WTC11 (cell line): ENCODE measurements around the gene LPCAT3. TPM values are rescaled to one million over a fixed set of nuclear protein-coding genes. Genes with fewer than 3 reads are reported as not detected.

Experiments
- ATF1 ChIP-seq: sonication (generic); formaldehyde crosslinking; IDR thresholded peaks from 2 replicates; pipeline ENCODE4 v1.8.1; 2023; ENCODE audit warnings: mild to moderate bottlenecking, moderate library complexity, missing genetic modification reagents
- CBFB ChIP-seq: sonication (generic); formaldehyde crosslinking; IDR thresholded peaks from 2 replicates; pipeline ENCODE4 v1.8.1; 2022; ENCODE audit warnings: mild to moderate bottlenecking, low read depth, missing genetic modification reagents
- ESRRA ChIP-seq: sonication (generic); formaldehyde crosslinking; IDR thresholded peaks from 2 replicates; pipeline ENCODE4 v1.8.1; 2022; ENCODE audit warnings: mild to moderate bottlenecking, missing genetic modification reagents, borderline replicate concordance
- ETV6 ChIP-seq: sonication (generic); formaldehyde crosslinking; IDR thresholded peaks from 2 replicates; pipeline ENCODE4 v1.8.1; 2022; ENCODE audit warnings: mild to moderate bottlenecking, missing genetic modification reagents
- FOXJ3 ChIP-seq: sonication (generic); formaldehyde crosslinking; IDR thresholded peaks from 2 replicates; pipeline ENCODE4 v1.9.0; 2021; ENCODE audit warnings: missing genetic modification reagents, mild to moderate bottlenecking, borderline replicate concordance
- PRRX2 ChIP-seq: fragments of 250-450 bp; sonication (Bioruptor Pico); IDR thresholded peaks from 2 replicates; pipeline ENCODE4 v1.8.0; 2021; ENCODE audit warnings: mild to moderate bottlenecking
- SP1 ChIP-seq: sonication (generic); formaldehyde crosslinking; conservative IDR thresholded peaks from 2 replicates; pipeline ENCODE4 v1.8.1; 2022; ENCODE audit warnings: missing genetic modification reagents
- TEAD1 ChIP-seq: sonication (generic); formaldehyde crosslinking; IDR thresholded peaks from 2 replicates; pipeline ENCODE4 v1.8.0; 2022; ENCODE audit warnings: mild to moderate bottlenecking, missing genetic modification reagents
- ZNF138 ChIP-seq: sonication (generic); formaldehyde crosslinking; conservative IDR thresholded peaks from 2 replicates; pipeline ENCODE4 v1.8.1; 2022; ENCODE audit warnings: mild to moderate bottlenecking, moderate library complexity, missing genetic modification reagents
- ZNF396 ChIP-seq: fragments of 250-450 bp; sonication (Bioruptor Pico); IDR thresholded peaks from 2 replicates; pipeline ENCODE4 v1.8.0; 2021; ENCODE audit warnings: mild to moderate bottlenecking, moderate library complexity, borderline replicate concordance
- ZNF416 ChIP-seq: fragments of 250-450 bp; sonication (Bioruptor Pico); IDR thresholded peaks from 2 replicates; pipeline ENCODE4 v1.9.0; 2021; ENCODE audit warnings: mild to moderate bottlenecking, inconsistent platforms
- ZNF423 ChIP-seq: fragments of 250-450 bp; sonication (Bioruptor Pico); IDR thresholded peaks from 2 replicates; pipeline ENCODE4 v2.1.2; 2022; ENCODE audit warnings: mild to moderate bottlenecking, moderate library complexity
- ZNF671 ChIP-seq: fragments of 250-450 bp; sonication (Bioruptor Pico); IDR thresholded peaks from 2 replicates; pipeline ENCODE4 v1.8.0; 2021; ENCODE audit warnings: mild to moderate bottlenecking
- total RNA-seq: library from RNA; stranded (reverse); gene quantifications from 3 replicates; pipeline ENCODE4 v1.2.3, GENCODE V29; 2021
- TF ChIP-seq, protein P1 (sequence below): fragments of 250-450 bp; sonication (Bioruptor Pico); IDR thresholded peaks from 2 replicates; pipeline ENCODE4 v1.8.0; 2021; ENCODE audit warnings: mild to moderate bottlenecking
- TF ChIP-seq, protein P2 (sequence below): fragments of 250-450 bp; sonication (Bioruptor Pico); IDR thresholded peaks from 2 replicates; pipeline ENCODE4 v1.9.0; 2021; ENCODE audit warnings: mild to moderate bottlenecking
- TF ChIP-seq, protein P3 (sequence below): sonication (generic); formaldehyde crosslinking; IDR thresholded peaks from 2 replicates; pipeline ENCODE4 v1.8.1; 2023; ENCODE audit warnings: mild to moderate bottlenecking, moderate library complexity, missing genetic modification reagents
- TF ChIP-seq, protein P4 (sequence below): sonication (generic); formaldehyde crosslinking; IDR thresholded peaks from 2 replicates; pipeline ENCODE4 v1.8.1; 2022; ENCODE audit warnings: missing genetic modification reagents, borderline replicate concordance
- TF ChIP-seq, protein P5 (sequence below): fragments of 250-450 bp; sonication (Bioruptor Pico); IDR thresholded peaks from 2 replicates; pipeline ENCODE4 v1.9.0; 2021; ENCODE audit warnings: moderate library complexity, mild to moderate bottlenecking, inconsistent platforms, borderline replicate concordance
- TF ChIP-seq, protein P6 (sequence below): sonication (generic); formaldehyde crosslinking; IDR thresholded peaks from 2 replicates; pipeline ENCODE4 v1.8.1; 2022; ENCODE audit warnings: mild to moderate bottlenecking, moderate library complexity, missing genetic modification reagents
- TF ChIP-seq, protein P7 (sequence below): sonication (generic); formaldehyde crosslinking; IDR thresholded peaks from 2 replicates; pipeline ENCODE4 v1.8.0; 2022; ENCODE audit warnings: missing genetic modification reagents
- TF ChIP-seq, protein P8 (sequence below): sonication (generic); formaldehyde crosslinking; IDR thresholded peaks from 2 replicates; pipeline ENCODE4 v1.8.1; 2023; ENCODE audit warnings: mild to moderate bottlenecking, missing genetic modification reagents, borderline replicate concordance

Gene LPCAT3
- total RNA-seq, 1 experiment from 2014 or later: 40.0 TPM

DNA sequence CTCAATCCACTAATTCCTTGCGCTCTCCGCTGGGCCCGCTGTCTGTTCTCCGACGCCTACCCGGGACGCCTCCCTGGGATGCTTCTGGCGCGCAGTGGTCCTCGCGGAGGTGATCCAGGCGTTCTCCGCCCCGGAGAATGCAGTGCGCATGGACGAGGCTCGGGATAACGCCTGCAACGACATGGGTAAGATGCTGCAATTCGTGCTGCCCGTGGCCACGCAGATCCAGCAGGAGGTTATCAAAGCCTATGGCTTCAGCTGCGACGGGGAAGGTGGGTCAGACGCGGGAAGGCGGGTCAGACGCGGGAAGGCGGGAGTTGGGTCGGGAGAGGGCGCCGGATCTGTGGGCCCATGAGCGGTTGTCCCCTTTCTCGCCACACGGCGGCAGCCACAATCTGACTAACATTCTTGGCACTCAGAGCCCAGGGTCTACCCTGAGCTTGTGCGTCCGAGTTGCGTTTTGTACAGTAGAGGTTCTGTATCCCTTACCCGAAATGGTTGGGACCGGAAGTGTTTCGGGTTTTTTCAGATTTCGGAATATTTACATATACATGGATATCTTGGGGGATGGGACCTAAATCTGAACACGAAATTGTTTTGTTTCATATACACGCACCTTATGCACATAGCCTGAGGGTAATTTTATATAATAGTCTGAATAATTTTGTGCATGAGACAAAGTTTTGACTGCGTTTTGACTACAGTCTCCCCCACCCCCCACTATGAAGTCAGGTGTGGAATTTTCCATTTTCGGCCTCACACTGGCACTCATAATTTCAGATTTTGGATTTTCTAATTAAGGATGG is 73.7 kb downstream of the LPCAT3 start (continued):
- TF ChIP-seq, protein P1, sequence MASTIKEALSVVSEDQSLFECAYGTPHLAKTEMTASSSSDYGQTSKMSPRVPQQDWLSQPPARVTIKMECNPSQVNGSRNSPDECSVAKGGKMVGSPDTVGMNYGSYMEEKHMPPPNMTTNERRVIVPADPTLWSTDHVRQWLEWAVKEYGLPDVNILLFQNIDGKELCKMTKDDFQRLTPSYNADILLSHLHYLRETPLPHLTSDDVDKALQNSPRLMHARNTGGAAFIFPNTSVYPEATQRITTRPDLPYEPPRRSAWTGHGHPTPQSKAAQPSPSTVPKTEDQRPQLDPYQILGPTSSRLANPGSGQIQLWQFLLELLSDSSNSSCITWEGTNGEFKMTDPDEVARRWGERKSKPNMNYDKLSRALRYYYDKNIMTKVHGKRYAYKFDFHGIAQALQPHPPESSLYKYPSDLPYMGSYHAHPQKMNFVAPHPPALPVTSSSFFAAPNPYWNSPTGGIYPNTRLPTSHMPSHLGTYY (CRISPR knock-in tag): no peak
- TF ChIP-seq ZNF396 (CRISPR knock-in tag) (no peak), ETV6 (CRISPR knock-in tag) (peak; percentile 77), ZNF416 (CRISPR knock-in tag) (no peak), CBFB (CRISPR knock-in tag) (no peak), ATF1 (CRISPR knock-in tag) (no peak), ZNF423 (CRISPR knock-in tag) (no peak), ESRRA (peak; percentile 51; the same call in 1 of the 2 replicates), ZNF671 (CRISPR knock-in tag) (no peak), SP1 (CRISPR knock-in tag) (no peak), FOXJ3 (no peak), TEAD1 (CRISPR knock-in tag) (no peak), PRRX2 (CRISPR knock-in tag) (no peak), ZNF138 (CRISPR knock-in tag) (no peak)
- TF ChIP-seq, protein P2, sequence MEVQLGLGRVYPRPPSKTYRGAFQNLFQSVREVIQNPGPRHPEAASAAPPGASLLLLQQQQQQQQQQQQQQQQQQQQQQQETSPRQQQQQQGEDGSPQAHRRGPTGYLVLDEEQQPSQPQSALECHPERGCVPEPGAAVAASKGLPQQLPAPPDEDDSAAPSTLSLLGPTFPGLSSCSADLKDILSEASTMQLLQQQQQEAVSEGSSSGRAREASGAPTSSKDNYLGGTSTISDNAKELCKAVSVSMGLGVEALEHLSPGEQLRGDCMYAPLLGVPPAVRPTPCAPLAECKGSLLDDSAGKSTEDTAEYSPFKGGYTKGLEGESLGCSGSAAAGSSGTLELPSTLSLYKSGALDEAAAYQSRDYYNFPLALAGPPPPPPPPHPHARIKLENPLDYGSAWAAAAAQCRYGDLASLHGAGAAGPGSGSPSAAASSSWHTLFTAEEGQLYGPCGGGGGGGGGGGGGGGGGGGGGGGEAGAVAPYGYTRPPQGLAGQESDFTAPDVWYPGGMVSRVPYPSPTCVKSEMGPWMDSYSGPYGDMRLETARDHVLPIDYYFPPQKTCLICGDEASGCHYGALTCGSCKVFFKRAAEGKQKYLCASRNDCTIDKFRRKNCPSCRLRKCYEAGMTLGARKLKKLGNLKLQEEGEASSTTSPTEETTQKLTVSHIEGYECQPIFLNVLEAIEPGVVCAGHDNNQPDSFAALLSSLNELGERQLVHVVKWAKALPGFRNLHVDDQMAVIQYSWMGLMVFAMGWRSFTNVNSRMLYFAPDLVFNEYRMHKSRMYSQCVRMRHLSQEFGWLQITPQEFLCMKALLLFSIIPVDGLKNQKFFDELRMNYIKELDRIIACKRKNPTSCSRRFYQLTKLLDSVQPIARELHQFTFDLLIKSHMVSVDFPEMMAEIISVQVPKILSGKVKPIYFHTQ (CRISPR knock-in tag): no peak
- TF ChIP-seq, protein P3, sequence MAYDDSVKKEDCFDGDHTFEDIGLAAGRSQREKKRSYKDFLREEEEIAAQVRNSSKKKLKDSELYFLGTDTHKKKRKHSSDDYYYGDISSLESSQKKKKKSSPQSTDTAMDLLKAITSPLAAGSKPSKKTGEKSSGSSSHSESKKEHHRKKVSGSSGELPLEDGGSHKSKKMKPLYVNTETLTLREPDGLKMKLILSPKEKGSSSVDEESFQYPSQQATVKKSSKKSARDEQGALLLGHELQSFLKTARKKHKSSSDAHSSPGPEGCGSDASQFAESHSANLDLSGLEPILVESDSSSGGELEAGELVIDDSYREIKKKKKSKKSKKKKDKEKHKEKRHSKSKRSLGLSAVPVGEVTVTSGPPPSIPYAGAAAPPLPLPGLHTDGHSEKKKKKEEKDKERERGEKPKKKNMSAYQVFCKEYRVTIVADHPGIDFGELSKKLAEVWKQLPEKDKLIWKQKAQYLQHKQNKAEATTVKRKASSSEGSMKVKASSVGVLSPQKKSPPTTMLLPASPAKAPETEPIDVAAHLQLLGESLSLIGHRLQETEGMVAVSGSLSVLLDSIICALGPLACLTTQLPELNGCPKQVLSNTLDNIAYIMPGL (CRISPR knock-in tag): peak; percentile 79; the same call in 1 of the 2 replicates
- TF ChIP-seq, protein P4, sequence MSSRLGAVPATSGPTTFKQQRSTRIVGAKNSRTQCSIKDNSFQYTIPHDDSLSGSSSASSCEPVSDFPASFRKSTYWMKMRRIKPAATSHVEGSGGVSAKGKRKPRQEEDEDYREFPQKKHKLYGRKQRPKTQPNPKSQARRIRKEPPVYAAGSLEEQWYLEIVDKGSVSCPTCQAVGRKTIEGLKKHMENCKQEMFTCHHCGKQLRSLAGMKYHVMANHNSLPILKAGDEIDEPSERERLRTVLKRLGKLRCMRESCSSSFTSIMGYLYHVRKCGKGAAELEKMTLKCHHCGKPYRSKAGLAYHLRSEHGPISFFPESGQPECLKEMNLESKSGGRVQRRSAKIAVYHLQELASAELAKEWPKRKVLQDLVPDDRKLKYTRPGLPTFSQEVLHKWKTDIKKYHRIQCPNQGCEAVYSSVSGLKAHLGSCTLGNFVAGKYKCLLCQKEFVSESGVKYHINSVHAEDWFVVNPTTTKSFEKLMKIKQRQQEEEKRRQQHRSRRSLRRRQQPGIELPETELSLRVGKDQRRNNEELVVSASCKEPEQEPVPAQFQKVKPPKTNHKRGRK: no peak
- TF ChIP-seq, protein P5, sequence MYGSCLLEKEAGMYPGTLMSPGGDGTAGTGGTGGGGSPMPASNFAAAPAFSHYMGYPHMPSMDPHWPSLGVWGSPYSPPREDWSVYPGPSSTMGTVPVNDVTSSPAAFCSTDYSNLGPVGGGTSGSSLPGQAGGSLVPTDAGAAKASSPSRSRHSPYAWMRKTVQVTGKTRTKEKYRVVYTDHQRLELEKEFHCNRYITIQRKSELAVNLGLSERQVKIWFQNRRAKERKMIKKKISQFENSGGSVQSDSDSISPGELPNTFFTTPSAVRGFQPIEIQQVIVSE (CRISPR knock-in tag): no peak
- TF ChIP-seq, protein P6, sequence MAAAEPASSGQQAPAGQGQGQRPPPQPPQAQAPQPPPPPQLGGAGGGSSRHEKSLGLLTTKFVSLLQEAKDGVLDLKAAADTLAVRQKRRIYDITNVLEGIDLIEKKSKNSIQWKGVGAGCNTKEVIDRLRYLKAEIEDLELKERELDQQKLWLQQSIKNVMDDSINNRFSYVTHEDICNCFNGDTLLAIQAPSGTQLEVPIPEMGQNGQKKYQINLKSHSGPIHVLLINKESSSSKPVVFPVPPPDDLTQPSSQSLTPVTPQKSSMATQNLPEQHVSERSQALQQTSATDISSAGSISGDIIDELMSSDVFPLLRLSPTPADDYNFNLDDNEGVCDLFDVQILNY (CRISPR knock-in tag): peak; percentile 94
- TF ChIP-seq, protein P7, sequence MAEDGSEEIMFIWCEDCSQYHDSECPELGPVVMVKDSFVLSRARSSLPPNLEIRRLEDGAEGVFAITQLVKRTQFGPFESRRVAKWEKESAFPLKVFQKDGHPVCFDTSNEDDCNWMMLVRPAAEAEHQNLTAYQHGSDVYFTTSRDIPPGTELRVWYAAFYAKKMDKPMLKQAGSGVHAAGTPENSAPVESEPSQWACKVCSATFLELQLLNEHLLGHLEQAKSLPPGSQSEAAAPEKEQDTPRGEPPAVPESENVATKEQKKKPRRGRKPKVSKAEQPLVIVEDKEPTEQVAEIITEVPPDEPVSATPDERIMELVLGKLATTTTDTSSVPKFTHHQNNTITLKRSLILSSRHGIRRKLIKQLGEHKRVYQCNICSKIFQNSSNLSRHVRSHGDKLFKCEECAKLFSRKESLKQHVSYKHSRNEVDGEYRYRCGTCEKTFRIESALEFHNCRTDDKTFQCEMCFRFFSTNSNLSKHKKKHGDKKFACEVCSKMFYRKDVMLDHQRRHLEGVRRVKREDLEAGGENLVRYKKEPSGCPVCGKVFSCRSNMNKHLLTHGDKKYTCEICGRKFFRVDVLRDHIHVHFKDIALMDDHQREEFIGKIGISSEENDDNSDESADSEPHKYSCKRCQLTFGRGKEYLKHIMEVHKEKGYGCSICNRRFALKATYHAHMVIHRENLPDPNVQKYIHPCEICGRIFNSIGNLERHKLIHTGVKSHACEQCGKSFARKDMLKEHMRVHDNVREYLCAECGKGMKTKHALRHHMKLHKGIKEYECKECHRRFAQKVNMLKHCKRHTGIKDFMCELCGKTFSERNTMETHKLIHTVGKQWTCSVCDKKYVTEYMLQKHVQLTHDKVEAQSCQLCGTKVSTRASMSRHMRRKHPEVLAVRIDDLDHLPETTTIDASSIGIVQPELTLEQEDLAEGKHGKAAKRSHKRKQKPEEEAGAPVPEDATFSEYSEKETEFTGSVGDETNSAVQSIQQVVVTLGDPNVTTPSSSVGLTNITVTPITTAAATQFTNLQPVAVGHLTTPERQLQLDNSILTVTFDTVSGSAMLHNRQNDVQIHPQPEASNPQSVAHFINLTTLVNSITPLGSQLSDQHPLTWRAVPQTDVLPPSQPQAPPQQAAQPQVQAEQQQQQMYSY (CRISPR knock-in tag): no peak
- TF ChIP-seq, protein P8, sequence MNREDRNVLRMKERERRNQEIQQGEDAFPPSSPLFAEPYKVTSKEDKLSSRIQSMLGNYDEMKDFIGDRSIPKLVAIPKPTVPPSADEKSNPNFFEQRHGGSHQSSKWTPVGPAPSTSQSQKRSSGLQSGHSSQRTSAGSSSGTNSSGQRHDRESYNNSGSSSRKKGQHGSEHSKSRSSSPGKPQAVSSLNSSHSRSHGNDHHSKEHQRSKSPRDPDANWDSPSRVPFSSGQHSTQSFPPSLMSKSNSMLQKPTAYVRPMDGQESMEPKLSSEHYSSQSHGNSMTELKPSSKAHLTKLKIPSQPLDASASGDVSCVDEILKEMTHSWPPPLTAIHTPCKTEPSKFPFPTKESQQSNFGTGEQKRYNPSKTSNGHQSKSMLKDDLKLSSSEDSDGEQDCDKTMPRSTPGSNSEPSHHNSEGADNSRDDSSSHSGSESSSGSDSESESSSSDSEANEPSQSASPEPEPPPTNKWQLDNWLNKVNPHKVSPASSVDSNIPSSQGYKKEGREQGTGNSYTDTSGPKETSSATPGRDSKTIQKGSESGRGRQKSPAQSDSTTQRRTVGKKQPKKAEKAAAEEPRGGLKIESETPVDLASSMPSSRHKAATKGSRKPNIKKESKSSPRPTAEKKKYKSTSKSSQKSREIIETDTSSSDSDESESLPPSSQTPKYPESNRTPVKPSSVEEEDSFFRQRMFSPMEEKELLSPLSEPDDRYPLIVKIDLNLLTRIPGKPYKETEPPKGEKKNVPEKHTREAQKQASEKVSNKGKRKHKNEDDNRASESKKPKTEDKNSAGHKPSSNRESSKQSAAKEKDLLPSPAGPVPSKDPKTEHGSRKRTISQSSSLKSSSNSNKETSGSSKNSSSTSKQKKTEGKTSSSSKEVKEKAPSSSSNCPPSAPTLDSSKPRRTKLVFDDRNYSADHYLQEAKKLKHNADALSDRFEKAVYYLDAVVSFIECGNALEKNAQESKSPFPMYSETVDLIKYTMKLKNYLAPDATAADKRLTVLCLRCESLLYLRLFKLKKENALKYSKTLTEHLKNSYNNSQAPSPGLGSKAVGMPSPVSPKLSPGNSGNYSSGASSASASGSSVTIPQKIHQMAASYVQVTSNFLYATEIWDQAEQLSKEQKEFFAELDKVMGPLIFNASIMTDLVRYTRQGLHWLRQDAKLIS (CRISPR knock-in tag): no peak; the same call in 1 of the 2 replicates
